AG09309 (cell line): Measurements from ENCODE around the gene MED12L.

ENCODE experiments used
- DNase-seq: peaks from one replicate; pipeline ENCODE4 v3.0.0-alpha.2; 2010; ENCODE audit warnings: low read depth
- H3K4me3 ChIP-seq: 2 replicates; pipeline ENCODE4 v1.5.1; 2011; ENCODE audit warnings: mild to moderate bottlenecking, low read depth, low read length, moderate library complexity; ENCODE audit not compliant: control insufficient read depth
- TF ChIP-seq, protein P1 (sequence below): IDR thresholded peaks from 2 replicates; pipeline ENCODE4 v1.5.1; 2011; ENCODE audit warnings: mild to moderate bottlenecking, low read depth, low read length, inconsistent platforms; ENCODE audit not compliant: insufficient read depth, control insufficient read depth; ENCODE audit errors: missing control alignments

The MED12L gene

DNA sequence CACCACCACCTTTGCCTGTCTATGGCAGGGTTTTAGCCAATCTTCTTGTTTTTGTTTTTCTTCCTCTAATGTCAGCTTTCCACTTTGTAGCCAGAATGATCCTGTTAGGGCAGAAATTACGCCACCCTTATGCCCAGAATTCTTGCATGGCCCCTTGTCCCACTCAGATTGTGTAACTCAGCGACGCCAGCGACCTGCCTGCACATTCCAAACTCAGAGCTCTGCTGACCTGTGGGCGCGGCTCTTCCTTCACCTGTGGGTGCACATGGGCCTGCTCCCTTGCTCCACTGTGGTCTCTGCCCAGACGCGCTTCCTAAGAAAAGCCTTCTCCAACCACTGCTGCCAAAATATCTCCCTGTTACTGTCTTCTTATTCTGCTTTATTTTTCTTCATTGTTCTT is 45.0 kb downstream of the MED12L start:
- H3K4me3 ChIP-seq, result no peak overlapping the region
- no peak for DNase-seq
- TF ChIP-seq, protein P1, sequence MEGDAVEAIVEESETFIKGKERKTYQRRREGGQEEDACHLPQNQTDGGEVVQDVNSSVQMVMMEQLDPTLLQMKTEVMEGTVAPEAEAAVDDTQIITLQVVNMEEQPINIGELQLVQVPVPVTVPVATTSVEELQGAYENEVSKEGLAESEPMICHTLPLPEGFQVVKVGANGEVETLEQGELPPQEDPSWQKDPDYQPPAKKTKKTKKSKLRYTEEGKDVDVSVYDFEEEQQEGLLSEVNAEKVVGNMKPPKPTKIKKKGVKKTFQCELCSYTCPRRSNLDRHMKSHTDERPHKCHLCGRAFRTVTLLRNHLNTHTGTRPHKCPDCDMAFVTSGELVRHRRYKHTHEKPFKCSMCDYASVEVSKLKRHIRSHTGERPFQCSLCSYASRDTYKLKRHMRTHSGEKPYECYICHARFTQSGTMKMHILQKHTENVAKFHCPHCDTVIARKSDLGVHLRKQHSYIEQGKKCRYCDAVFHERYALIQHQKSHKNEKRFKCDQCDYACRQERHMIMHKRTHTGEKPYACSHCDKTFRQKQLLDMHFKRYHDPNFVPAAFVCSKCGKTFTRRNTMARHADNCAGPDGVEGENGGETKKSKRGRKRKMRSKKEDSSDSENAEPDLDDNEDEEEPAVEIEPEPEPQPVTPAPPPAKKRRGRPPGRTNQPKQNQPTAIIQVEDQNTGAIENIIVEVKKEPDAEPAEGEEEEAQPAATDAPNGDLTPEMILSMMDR, result no peak

DNA sequence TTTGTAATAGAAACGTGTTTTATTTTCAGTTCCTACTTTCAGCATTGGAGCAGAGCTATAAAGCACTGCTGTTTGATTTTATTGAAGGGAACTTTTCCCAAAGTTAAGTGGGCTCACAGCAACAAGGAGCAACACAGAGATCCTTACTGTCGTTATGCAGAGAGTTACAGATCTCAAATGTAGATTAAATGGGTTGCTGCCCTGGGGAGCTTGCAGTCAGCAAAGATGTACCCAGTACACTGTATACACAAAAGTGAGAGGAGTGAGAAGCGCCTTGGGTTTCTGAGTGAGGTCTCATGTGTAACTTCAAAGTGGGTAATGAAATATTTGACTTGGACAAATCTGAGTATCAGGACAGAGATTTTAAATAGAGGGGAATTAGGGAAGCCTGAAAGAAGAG is 47.7 kb downstream of the MED12L start:
- no peak overlapping the region for H3K4me3 ChIP-seq
- TF ChIP-seq, protein P1, result no peak
- DNase-seq, result no peak

DNA sequence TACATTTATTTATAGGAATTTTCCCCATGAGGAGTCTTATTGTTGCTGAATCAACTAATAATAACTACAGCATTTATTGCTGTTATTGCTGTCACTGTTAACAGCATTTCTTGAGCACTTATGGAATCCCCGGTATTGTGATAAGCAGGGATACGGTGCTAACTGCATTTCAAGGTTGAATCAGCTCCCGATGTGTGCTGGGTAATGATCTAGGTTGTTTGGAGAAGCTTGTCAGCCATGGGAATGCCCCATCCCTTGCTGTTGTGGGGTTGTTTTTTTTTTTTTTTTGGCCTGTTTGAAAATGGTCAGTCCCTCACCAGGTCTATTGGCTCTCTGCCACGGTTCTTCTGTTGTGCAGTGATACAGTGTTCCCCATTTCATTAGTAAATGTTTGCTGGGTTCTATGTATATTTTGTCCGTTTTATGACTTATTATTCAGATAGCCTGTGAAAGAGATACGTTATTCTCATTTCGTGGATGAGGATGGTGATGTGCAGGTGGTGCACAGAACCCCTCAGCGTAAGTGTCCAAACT is 48.5 kb downstream of the MED12L start:
- DNase-seq, result no peak
- TF ChIP-seq, protein P1, result no peak
- no peak overlapping the region for H3K4me3 ChIP-seq

DNA sequence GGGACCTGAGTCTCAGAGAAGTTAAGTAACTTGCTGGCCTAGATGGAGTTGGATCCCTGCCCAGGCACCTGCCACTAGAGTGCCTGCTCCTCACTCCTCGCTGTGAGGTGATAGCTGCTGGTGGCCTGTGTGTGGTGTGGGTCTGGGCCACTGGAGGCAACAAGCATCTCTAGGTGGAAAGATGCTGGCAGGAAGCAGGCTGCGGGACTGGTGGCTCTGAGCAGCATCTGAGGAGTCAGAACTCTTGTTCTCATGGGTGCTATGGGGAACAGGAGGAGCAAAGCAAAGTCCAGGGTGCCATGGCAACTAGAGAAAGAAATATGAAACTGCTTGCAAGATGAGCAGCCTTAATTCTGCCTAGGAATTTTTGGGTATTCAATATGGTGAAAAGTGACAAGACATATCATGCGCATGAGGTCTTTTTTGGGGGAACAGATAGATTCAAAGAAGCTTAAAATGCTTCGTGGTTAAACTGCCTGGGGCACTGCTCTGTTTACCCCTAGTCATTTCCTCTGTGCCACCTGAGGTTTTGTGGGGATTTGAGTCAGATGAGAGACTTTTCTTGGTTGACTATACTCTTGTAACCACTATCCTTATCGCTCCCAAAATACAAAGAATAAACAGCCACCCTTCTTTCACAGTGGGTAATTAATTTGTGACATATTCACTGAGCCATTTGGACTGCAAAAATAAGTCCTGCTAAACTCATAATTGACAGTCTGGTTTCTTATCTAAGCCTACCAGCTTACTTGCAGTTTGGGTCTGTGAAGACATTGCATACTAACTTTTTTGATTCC is 50.3 kb downstream of the MED12L start:
- no peak for DNase-seq
- H3K4me3 ChIP-seq, result no peak overlapping the region
- TF ChIP-seq, protein P1, result no peak

DNA sequence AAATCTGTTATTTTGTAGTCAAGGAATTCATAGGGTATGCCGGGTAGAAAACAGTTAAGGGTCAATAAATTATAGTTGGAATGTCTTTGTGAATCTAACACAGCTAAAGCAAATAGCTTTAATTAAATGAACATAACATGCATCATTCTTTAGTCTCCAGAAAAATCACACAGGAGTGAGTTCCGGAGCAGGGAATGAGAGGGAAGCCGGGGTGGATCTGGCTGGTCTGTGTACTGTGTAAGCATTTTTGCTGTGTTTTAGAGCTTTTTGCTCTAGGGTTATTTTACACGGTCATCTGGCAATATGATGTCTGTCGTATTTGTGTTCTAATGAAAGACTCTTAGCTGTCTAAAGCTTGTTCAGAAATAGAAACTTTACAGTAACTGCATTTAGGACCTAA is 57.5 kb downstream of the MED12L start:
- TF ChIP-seq, protein P1, result no peak
- H3K4me3 ChIP-seq, result no peak overlapping the region
- DNase-seq, result no peak

DNA sequence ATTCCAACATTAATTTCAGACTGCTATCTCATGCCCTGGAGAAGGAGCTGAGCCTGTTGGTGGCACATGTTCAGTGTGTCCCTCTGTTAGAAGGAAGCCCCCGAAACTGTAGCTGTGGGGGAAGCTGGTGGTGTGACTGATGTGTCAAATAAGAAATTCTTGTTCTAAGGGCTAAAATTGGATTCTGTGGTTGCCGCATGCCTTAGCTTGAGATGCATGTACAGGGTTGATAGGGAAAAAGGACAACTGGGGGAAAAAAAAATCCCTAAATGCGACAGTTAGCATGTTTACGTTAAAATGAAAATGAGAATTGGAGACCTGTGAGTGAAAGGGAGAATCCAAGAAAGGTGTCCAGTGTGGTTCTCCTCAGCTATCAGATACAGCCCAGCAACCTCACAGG is 58.6 kb downstream of the MED12L start:
- TF ChIP-seq, protein P1, result no peak
- DNase-seq, result no peak
- H3K4me3 ChIP-seq, result no peak overlapping the region

DNA sequence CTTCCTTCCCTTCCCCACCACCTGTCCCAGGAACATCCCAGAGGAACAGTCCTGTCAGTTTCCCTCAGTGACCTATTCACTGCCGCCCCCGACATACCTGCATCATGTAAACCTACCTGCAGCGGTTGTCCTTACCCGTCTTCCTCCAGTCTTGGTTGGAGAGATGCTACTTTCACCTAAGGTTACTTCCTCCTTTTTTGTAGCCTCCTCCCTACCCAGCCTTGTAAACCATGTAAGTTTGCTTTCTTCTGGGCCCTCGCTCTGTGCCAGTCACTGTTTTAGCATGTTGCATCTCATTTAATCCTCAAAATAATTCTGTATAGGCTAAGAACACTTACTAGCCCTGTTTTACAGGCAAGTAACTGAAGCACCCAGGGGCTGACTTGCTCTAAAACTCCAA is 59.3 kb downstream of the MED12L start:
- no peak for DNase-seq
- no peak overlapping the region for H3K4me3 ChIP-seq
- TF ChIP-seq, protein P1, result no peak
